Loucy (cell line): ENCODE results near the gene NAA30.

Source experiments
- CTCF ChIP-seq: fragments of 200-600 bp; sonication (generic); conservative IDR thresholded peaks from 2 replicates; pipeline ENCODE4 v1.5.1; 2014; ENCODE audit warnings: mild to moderate bottlenecking, antibody characterized with exemption, low read length
- EZH2phosphoT487 ChIP-seq: fragments of 200-600 bp; IDR thresholded peaks from 2 replicates; pipeline ENCODE4 v1.6.1; 2018; ENCODE audit warnings: antibody characterized with exemption, mild to moderate bottlenecking, moderate library complexity, borderline replicate concordance

GRCh38 chr14:57380935-57381334 is 9.5 kb upstream of the NAA30 start:
- TF ChIP-seq CTCF (no peak), EZH2phosphoT487 (no peak)
